ENCODE results near the gene TNFRSF1A. TPM values are rescaled to one million over a fixed set of nuclear protein-coding genes. Genes with fewer than 3 reads are reported as not detected.

The TNFRSF1A gene
- total and polyA plus RNA-seq, 11 donors = 23.7 to 141 (median 54.2) TPM

- intact Hi-C loops (cut with DNase I) = loop anchor here in 1 of 10 donors (5.0 kb wide), 1 partner anchor 145 kb away; no protein-coding TSS in a partner anchor
- H3K36me3 ChIP-seq = no peaks in the 10 kb centered on the region
- ATAC-seq (no peak), DNase-seq (no peak)
- peaks cover 0 to 9% (median 4%) of the 10 kb centered on the region in 12 donors for H3K4me1 ChIP-seq
- H3K27me3 ChIP-seq = no peaks in the 10 kb centered on the region
- H3K27ac ChIP-seq = no peak overlapping the region
- 86 to 88% (median 88%) methylated on average over 19 to 21 of the region's 21 CpGs for WGBS, 4 donors
- no peaks in the 10 kb centered on the region for H3K9me3 ChIP-seq
- TF ChIP-seq POLR2A (IDR thresholded peaks at IDR 0.05) (no peak), CTCF (IDR thresholded peaks at IDR 0.05) (no peak)
- H3K4me3 ChIP-seq = no peak overlapping the region
Observed at GRCh38 chr12:6316921-6317692, 24.8 kb downstream of the TNFRSF1A start.

- TF ChIP-seq POLR2A (IDR thresholded peaks at IDR 0.05) (no peak), CTCF (IDR thresholded peaks at IDR 0.05) (no peak)
- 92 to 98% (median 96%) methylated on average over 17 of the region's 17 CpGs for WGBS, 4 donors
- Histone ChIP-seq H3K9me3 (no peaks in the 10 kb centered on the region), H3K36me3 (no peaks in the 10 kb centered on the region), H3K27ac (no peak overlapping the region), H3K27me3 (peaks cover 0 to 6% (median 3%) of the 10 kb centered on the region in 9 donors), H3K4me3 (no peak overlapping the region), H3K4me1 (peaks cover 0 to 4% (median 0%) of the 10 kb centered on the region in 12 donors)
- DNase-seq = no peak
- intact Hi-C loops (cut with DNase I) = loop anchor here in 1 of 10 donors (5.0 kb wide), 1 partner anchor 146 kb away; no protein-coding TSS in a partner anchor
- no peak for ATAC-seq
Observed at GRCh38 chr12:6315704-6316597, 25.9 kb downstream of the TNFRSF1A start.

GRCh38 chr12:6315184-6315583, 26.7 kb downstream of the TNFRSF1A start:
- WGBS, 4 donors = 93 to 95% (median 93%) methylated on average over 6 of the region's 6 CpGs
- no peak for DNase-seq
- no peak for ATAC-seq
- intact Hi-C loops (cut with DNase I) = loop anchor here in 1 of 10 donors (5.0 kb wide), 1 partner anchor 147 kb away; no protein-coding TSS in a partner anchor
- Histone ChIP-seq H3K27me3 (peaks cover 7 to 13% (median 9%) of the 10 kb centered on the region in 9 donors), H3K4me3 (no peak overlapping the region), H3K27ac (no peak overlapping the region), H3K9me3 (no peaks in the 10 kb centered on the region), H3K36me3 (no peaks in the 10 kb centered on the region), H3K4me1 (peaks cover 0 to 12% (median 5%) of the 10 kb centered on the region in 12 donors)
- TF ChIP-seq POLR2A (IDR thresholded peaks at IDR 0.05) = no peak
- TF ChIP-seq CTCF (IDR thresholded peaks at IDR 0.05) = no peak

GRCh38 chr12:6314776-6315175, 27.1 kb downstream of the TNFRSF1A start:
- Histone ChIP-seq H3K27ac (no peak overlapping the region), H3K9me3 (no peaks in the 10 kb centered on the region), H3K36me3 (no peaks in the 10 kb centered on the region), H3K4me1 (peaks cover 0 to 14% (median 5%) of the 10 kb centered on the region in 12 donors), H3K27me3 (peaks cover 7 to 17% (median 13%) of the 10 kb centered on the region in 9 donors), H3K4me3 (no peak overlapping the region)
- intact Hi-C loops (cut with DNase I) = loop anchor here in 1 of 10 donors (5.0 kb wide), 1 partner anchor 148 kb away; no protein-coding TSS in a partner anchor
- TF ChIP-seq POLR2A (IDR thresholded peaks at IDR 0.05) = no peak
- TF ChIP-seq CTCF (IDR thresholded peaks at IDR 0.05) = no peak
- ATAC-seq (no peak), DNase-seq (no peak)
- WGBS, 4 donors = 74 to 83% (median 80%) methylated on average over 9 of the region's 9 CpGs
